OCI-LY7 (cell line): ENCODE data around the gene ABCA3.

Experiments
- CTCF ChIP-seq: fragments of 200-600 bp; sonication (generic); conservative IDR thresholded peaks from 2 replicates; pipeline ENCODE4 v1.5.1; 2014; ENCODE audit warnings: mild to moderate bottlenecking, antibody characterized with exemption, low read length, moderate library complexity, mixed read lengths
- EZH2phosphoT487 ChIP-seq: fragments of 200-600 bp; sonication (generic); IDR thresholded peaks from 2 replicates; pipeline ENCODE4 v1.6.1; 2018; ENCODE audit warnings: low read depth, borderline replicate concordance, mild to moderate bottlenecking, mixed run types, antibody characterized with exemption, low read length, moderate library complexity, mixed read lengths

- TF ChIP-seq CTCF (no peak), EZH2phosphoT487 (no peak)
Measured at GRCh38 chr16:2329532-2329931, 11.0 kb downstream of the ABCA3 start.
